Activated naive CD8-positive, alpha-beta T cell treated with anti-CD3 and anti-CD28 coated beads, Interleukin-2, amount 50 U/mL, for 24 hours (primary cell): ENCODE results near the gene PDXP.

Experiments used
- ATAC-seq: fragments of 150-1000 bp; cut with Tn5 transposase; one replicate; pipeline ENCODE4 v1.10.0; 2021
- DNase-seq: peaks from one replicate; pipeline ENCODE4 v3.0.0; 2021
- H3K27ac Mint-ChIP-seq: one replicate; pipeline ENCODE4 v1.8.0; 2021; ENCODE audit warnings: mild to moderate bottlenecking, mixed read lengths
- H3K27me3 Mint-ChIP-seq: one replicate; pipeline ENCODE4 v1.8.0; 2021; ENCODE audit warnings: mixed read lengths
- H3K36me3 Mint-ChIP-seq: one replicate; pipeline ENCODE4 v1.8.0; 2021; ENCODE audit warnings: low read depth, mixed read lengths
- H3K4me1 Mint-ChIP-seq: one replicate; pipeline ENCODE4 v1.8.0; 2021; ENCODE audit warnings: mixed read lengths
- H3K4me3 Mint-ChIP-seq: one replicate; pipeline ENCODE4 v1.8.0; 2021; ENCODE audit warnings: mild to moderate bottlenecking, moderate library complexity, mixed read lengths
- H3K9me3 Mint-ChIP-seq: one replicate; pipeline ENCODE4 v1.8.0; 2021; ENCODE audit warnings: mixed read lengths

The PDXP gene

DNA sequence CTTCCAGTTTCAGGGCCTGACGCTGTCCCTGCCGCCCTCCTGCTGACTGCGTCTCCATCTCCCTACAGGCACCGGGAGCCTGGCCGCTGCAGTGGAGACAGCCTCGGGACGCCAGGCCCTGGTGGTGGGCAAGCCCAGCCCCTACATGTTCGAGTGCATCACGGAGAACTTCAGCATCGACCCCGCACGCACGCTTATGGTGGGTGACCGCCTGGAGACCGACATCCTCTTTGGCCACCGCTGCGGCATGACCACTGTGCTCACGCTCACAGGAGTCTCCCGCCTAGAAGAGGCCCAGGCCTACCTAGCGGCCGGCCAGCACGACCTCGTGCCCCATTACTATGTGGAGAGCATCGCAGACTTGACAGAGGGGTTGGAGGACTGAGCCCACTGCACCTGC lies 7.0 kb downstream of the PDXP start:
- H3K36me3 Mint-ChIP-seq: peaks cover 16% of the 10 kb centered on the region
- no peak overlapping the region for H3K27ac Mint-ChIP-seq
- no peaks in the 10 kb centered on the region for H3K27me3 Mint-ChIP-seq
- DNase-seq: no peak
- no peak overlapping the region for H3K4me3 Mint-ChIP-seq
- H3K9me3 Mint-ChIP-seq: no peaks in the 10 kb centered on the region
- peaks cover 24% of the 10 kb centered on the region for H3K4me1 Mint-ChIP-seq
- ATAC-seq: no peak

DNA sequence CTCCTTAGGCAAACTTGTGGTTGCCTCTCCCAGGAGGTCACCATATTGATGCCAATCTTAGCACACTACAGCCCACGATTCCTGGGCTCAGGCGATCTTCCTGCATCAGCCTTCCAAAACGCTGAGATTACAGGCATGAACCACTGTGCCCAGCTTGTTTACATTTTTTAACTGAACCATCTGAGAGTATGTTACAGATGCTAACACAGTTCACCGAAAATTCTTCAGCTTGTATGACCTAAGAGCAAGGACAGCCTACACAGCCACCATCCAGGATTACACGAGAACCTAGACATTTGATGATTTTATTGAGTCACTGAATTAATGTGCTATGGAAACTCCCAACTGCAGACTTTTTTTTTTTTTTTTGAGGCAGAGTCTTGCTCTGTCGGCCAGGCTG lies 11.1 kb downstream of the PDXP start:
- Mint-ChIP-seq H3K4me3 (no peak overlapping the region), H3K27me3 (no peaks in the 10 kb centered on the region), H3K36me3 (peaks cover 12% of the 10 kb centered on the region), H3K4me1 (peaks cover 42% of the 10 kb centered on the region), H3K9me3 (no peaks in the 10 kb centered on the region), H3K27ac (no peak overlapping the region)
- ATAC-seq (peak; percentile 35), DNase-seq (no peak)

DNA sequence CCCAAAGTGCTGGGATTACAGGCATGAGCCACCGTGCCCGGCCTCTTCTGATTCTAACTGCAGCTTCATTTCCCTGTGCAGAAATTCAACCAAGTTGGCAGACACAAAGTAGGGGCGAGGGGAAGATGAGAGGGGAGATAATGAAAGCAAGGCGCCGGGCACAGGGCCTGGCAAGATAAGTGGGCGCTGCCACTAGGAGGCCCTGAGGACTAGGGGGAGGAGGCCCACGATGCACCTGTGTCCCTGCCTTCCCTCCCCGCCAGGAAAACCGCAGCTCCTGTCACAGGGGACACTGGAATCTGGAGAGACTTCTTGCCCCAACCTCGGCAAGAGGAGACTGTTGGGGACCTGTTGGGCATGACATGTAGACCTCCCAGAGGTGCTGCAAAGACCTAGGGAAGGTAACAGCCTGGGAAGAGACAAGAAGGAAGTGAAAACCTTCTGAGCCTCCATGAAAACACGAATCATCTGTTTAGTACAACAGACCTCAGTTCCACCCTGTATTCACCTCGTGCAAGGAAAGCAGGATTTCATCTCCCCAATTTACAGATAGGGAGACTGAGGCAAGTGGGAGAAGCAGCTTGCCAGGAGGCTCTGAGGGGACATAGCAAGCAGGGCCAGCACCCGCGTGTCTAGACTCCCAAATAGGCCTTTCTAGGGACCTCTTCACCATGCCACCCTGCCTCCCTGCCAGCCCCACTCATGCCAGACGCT lies 13.8 kb downstream of the PDXP start:
- Mint-ChIP-seq H3K9me3 (no peaks in the 10 kb centered on the region), H3K27ac (peak overlapping the region; percentile 42), H3K4me3 (no peak overlapping the region), H3K36me3 (peaks cover 5% of the 10 kb centered on the region), H3K4me1 (peaks cover 63% of the 10 kb centered on the region), H3K27me3 (no peaks in the 10 kb centered on the region)
- no peak for DNase-seq
- no peak for ATAC-seq

DNA sequence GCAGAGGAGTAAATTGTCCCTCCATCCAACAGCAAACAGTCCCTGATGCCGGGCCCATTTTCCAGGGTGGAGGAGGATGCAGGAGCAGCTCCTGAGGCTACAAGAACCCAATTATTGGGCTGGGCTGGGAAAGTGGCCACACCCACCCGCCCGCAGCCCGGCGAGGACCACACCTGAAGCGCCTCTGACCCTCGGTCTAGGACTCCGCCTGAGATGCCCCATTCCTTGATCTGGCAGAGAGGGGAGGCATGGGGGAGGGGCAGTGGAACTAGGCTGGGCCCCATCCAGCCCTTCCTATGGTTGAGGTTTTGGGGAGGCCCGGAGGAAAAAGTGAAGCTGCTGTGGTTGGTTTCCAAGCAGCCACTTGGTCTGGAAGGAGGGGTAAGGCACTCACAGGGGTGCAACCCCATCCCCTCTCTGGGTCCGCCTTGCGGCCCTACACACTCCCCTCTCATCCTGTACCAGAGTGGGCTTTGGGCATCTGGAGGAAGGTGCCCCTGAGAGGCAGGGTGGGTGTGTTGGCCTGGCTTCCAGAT lies 14.5 kb downstream of the PDXP start:
- H3K4me3 Mint-ChIP-seq: no peak overlapping the region
- H3K27ac Mint-ChIP-seq: peak overlapping the region; percentile 79
- H3K9me3 Mint-ChIP-seq: no peaks in the 10 kb centered on the region
- ATAC-seq (peak; percentile 2), DNase-seq (peak; percentile 61)
- peaks cover 6% of the 10 kb centered on the region for H3K36me3 Mint-ChIP-seq
- H3K4me1 Mint-ChIP-seq: peaks cover 69% of the 10 kb centered on the region
- H3K27me3 Mint-ChIP-seq: no peaks in the 10 kb centered on the region

DNA sequence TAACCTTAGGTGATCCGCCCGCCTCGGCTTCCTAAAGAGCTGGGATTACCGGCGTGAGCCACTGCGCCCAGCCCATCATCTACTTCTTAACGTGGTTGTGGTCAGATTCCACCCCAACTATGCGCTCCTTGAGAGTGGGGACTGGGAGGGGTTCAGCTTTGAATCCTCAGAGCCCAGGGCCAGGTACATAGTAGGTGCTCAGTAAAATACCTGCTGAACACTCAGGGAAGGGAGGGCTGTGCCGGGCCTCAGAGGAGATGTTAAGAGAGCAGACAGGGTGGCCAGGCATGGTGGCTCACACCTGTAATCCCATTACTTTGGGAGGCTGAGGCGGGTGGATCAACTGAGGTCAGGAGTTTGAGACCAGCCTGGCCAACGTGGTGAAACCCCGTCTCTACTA lies 15.7 kb downstream of the PDXP start:
- peak overlapping the region; percentile 81 for H3K4me3 Mint-ChIP-seq
- H3K27me3 Mint-ChIP-seq: no peaks in the 10 kb centered on the region
- H3K4me1 Mint-ChIP-seq: peaks cover 73% of the 10 kb centered on the region
- no peak for DNase-seq
- peaks cover 6% of the 10 kb centered on the region for H3K36me3 Mint-ChIP-seq
- peak overlapping the region; percentile 67 for H3K27ac Mint-ChIP-seq
- no peak for ATAC-seq
- H3K9me3 Mint-ChIP-seq: no peaks in the 10 kb centered on the region

DNA sequence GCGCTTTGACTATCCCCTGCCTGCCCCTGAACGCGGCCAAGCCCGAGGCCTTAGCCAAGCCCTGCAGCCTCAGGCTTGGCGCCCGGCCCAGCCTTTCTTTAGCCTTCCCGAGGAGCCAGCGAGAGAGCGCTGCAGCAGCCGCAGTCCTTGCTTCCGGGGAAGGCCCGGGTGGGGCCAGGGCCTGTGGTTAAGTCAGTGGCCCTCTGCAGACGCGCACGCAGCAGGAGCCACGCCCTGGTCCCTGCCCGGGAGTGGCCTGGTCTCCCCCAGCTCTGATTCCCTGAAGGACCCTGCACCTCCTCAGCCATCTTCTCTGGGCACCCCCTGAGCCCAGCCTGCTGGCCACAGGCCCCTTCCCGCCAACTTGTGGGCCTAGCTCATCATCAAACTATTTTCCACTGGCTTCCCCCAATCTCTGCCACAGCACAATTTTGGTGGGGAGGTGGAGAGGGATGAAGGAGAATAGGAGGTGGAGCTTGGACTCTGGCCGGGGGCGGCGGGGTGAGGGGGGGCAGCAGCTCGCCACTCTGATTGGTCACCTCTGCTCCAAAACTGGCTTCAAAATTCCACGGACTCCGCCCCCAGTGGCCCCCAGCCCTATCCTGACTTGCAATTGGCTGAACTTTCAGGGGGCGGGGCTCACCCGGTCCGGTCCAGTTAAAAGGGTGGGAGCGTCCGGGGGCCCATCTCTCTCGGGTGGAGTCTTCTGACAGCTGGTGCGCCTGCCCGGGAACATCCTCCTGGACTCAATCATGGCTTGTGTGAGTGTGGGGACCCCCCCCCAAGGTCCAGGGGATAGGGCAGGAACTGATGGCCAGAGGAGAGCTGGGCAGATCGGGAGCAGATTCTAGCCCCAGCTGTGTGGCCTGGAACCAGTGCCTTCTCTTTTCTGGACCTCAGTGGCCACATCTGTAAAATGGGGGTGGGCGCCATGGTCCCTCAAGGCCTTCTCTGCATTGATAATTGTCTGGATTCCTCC lies 16.7 kb downstream of the PDXP start, which contains the start of gene LGALS1:
Gene LGALS1, plus strand, starts transcription at position 686 of the 979 bp plus-strand sequence. Its CDS starts 67 bp downstream, at position 753.
- Mint-ChIP-seq H3K9me3 (no peaks in the 10 kb centered on the region), H3K27ac (peak within 1 kb of the TSS; percentile 94), H3K27me3 (no peaks in the 10 kb centered on the region), H3K4me1 (peaks cover 73% of the 10 kb centered on the region), H3K36me3 (peaks cover 5% of the 10 kb centered on the region), H3K4me3 (peak within 1 kb of the TSS; percentile 81)
- DNase-seq (peak; percentile 79), ATAC-seq (peak; percentile 56)

DNA sequence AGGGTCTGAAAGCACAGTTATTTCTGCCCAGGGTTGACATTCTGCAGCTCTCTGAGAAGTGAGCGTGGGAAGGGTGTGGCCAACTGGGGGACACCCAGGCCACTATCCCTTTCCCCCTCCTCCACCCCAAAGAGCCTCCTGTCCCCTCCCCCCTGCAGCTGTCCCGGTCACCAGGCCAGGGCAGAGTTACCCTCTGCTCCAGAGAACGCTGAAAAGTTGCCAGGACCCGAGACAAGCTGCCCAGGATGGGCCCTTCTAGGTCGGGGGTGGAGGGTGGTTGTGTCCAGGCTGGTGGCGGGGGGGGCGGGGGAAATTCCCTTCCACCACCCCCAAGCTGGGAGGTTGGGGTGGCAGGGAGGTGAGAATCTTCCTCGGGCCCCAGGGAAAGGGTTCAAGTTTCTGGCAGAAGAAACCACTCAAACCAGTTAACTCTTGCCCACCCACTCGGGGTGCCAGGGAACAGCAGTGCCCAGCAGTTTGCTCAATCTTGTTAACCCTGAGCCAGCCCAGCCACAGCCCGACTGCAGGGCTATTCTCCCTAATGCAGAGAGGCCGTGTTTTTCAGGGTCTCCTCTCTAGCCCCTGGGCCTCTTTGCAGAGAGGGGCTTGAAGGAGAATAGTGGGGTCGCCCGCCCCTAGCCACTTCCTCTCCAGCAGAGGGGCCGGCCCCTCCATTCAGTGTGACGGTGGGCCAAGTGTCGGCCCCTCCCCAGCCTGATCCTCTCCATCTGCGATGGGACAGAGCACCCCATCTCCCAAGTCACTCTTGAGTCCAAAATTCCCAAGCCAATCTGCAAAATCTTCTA lies 17.6 kb downstream of the PDXP start:
- Mint-ChIP-seq H3K4me1 (peaks cover 74% of the 10 kb centered on the region), H3K4me3 (peak overlapping the region; percentile 81), H3K27me3 (no peaks in the 10 kb centered on the region), H3K9me3 (no peaks in the 10 kb centered on the region), H3K27ac (peak overlapping the region; percentile 94), H3K36me3 (peaks cover 5% of the 10 kb centered on the region)
- ATAC-seq (no peak), DNase-seq (peak; percentile 46)

DNA sequence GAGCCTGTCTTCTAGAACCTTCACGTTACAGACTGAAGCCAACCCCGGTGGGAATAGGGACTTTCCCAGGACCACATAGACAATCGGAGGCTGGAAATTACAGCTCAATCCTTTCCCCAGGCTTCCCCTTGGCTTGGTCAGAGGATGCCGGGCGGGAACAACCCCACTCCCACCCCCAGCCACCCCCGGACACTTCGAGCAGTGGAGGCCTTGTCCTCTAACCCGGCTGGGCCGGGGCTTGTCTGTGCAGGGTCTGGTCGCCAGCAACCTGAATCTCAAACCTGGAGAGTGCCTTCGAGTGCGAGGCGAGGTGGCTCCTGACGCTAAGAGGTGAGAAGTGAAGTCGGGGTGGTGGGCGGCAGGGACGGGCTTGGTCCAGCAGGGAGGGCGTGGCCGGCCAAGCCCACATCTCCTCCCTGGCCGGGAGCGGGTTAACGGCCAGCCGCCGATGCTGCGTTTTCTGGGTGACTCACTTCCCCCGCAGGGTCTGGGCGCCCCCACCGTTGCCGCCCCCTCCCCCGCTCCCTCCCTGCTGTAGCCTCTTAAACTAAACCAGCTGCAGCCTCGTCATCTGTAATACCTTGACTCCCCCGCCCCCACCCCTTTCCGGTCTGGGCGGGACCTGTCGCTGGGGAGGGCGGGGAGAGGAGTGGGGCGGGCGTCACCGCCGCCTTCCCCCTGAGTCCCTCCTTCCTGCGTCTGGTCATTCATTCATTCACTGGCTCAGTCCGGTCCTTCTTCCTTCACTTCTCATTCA lies 18.4 kb downstream of the PDXP start:
- Mint-ChIP-seq H3K36me3 (peaks cover 5% of the 10 kb centered on the region), H3K27me3 (no peaks in the 10 kb centered on the region), H3K4me3 (peak overlapping the region; percentile 81), H3K27ac (peak overlapping the region; percentile 94), H3K4me1 (peaks cover 73% of the 10 kb centered on the region), H3K9me3 (no peaks in the 10 kb centered on the region)
- DNase-seq: peak; percentile 93
- ATAC-seq: peak; percentile 73

DNA sequence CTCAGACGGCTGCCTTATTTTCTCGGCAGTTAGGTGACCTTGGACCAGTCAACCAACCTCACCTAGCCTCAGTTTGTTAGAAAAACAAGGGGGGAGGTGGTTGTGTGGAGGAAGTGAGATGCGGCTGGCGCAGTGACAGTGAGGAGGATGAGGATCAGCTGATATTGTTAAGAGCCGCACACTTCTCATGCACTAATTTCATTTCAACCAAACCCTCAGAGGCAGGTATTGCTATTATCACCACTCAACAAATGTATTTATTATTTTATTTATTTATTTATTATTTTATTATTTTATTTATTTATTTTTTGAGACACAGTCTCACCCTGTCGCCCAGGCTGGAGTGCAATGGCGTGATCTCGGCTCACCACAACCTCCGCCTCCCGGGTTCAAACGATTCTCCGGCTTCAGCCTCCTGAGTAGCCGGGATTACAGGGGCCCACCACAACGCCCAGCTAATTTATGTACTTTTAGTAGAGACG lies 19.0 kb downstream of the PDXP start:
- Mint-ChIP-seq H3K4me1 (peaks cover 67% of the 10 kb centered on the region), H3K9me3 (no peaks in the 10 kb centered on the region), H3K27me3 (no peaks in the 10 kb centered on the region), H3K36me3 (peaks cover 5% of the 10 kb centered on the region), H3K27ac (peak overlapping the region; percentile 90), H3K4me3 (peak overlapping the region; percentile 81)
- DNase-seq (no peak), ATAC-seq (peak; percentile 6)

DNA sequence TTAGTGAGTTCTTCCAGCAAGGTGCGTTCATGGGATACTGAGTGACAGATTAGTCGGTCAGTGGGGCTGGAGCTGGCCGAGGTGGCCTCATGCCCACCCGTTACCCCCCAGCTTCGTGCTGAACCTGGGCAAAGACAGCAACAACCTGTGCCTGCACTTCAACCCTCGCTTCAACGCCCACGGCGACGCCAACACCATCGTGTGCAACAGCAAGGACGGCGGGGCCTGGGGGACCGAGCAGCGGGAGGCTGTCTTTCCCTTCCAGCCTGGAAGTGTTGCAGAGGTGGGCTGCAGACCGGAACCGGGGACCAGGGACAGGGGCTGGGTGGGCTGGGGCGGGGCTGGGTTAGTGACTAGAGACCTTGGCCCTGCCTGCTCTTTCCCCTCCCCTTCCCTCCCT lies 19.8 kb downstream of the PDXP start:
- DNase-seq (no peak), ATAC-seq (no peak)
- Mint-ChIP-seq H3K27ac (no peak overlapping the region), H3K4me1 (peaks cover 58% of the 10 kb centered on the region), H3K27me3 (no peaks in the 10 kb centered on the region), H3K4me3 (no peak overlapping the region), H3K9me3 (no peaks in the 10 kb centered on the region), H3K36me3 (peaks cover 5% of the 10 kb centered on the region)

DNA sequence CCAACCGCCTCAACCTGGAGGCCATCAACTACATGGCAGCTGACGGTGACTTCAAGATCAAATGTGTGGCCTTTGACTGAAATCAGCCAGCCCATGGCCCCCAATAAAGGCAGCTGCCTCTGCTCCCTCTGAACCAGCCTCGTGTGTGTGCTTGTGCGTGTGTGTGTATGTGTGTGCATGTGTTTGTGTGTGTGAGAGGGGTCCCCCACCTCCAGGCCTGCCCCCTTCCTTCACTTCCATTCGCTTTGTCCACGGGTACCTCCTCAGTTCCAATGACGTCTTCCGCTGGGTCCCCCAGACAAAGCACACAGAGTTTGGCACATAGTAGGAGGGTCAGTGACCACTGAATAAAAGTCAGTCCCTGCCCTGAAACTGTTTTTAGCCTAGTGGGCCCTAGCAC lies 21.1 kb downstream of the PDXP start:
- Mint-ChIP-seq H3K4me3 (no peak overlapping the region), H3K27ac (peak overlapping the region; percentile 59), H3K9me3 (no peaks in the 10 kb centered on the region), H3K27me3 (no peaks in the 10 kb centered on the region), H3K36me3 (peaks cover 5% of the 10 kb centered on the region), H3K4me1 (peaks cover 46% of the 10 kb centered on the region)
- ATAC-seq (no peak), DNase-seq (no peak)

DNA sequence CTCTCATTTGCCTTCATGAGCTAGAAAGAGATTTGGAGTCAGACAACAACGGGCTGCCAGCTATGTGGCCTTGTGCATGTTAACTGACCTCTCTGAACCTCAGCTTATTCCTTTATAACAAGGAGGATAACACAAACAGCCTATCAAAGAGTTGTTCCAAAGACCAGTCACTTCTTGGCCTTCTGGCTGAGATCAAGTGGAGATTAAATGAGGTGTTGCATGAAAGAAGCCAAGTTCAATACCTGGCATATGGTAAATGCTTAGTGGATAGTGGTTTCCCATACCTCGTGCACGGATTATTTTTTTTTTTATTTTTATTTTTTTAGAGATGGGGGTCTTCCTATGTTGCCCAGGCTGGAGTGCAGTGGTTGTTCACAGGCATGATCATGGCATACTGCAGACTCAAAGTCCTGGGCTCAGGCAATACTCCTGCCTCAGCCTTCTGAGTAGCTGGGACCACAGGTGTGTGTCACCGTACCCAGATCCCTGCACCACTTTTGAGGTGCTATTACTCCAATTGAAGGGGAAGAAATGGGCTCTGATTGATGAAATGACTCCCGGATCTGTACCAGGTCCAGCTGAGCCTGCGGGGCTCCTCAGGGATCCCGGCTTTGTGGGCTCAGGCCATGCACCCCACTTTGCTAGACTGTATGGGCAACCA lies 21.8 kb downstream of the PDXP start:
- Mint-ChIP-seq H3K4me3 (no peak overlapping the region), H3K27ac (no peak overlapping the region), H3K27me3 (no peaks in the 10 kb centered on the region)

DNA sequence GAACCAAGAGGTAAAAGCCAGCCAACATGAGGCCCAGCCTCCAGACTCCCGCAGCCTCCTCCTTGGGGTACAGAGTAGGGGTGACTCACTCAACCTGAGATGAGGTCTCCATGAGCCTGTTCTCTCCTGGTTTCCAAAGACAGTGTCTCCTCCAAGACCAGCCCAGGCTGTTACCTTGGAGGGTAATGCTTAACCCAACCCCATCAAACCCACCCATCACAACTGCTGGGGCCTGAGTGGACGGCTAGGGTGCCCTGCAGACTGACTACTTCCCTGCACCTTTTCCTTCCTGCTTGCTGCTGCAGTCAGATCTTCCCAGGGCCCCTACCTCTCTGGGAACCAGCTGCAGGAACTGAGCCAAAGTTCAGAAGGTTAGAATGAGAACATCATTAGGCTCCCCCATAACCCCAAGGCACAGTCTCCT lies 22.5 kb downstream of the PDXP start:
- Mint-ChIP-seq H3K36me3 (peaks cover 5% of the 10 kb centered on the region), H3K4me3 (no peak overlapping the region), H3K9me3 (no peaks in the 10 kb centered on the region), H3K4me1 (peaks cover 34% of the 10 kb centered on the region), H3K27ac (no peak overlapping the region), H3K27me3 (no peaks in the 10 kb centered on the region)
- no peak for ATAC-seq
- DNase-seq: no peak

More for the DNA sequence above, 21.8 kb downstream of the PDXP start:
- Mint-ChIP-seq H3K36me3 (peaks cover 5% of the 10 kb centered on the region), H3K9me3 (no peaks in the 10 kb centered on the region), H3K4me1 (peaks cover 40% of the 10 kb centered on the region)
- ATAC-seq (no peak), DNase-seq (no peak)
